Activated naive CD8-positive, alpha-beta T cell treated with anti-CD3 and anti-CD28 coated beads for 36 hours (primary cell): ENCODE measurements around the gene PICALM. TPM values are rescaled to one million over a fixed set of nuclear protein-coding genes. Genes with fewer than 3 reads are reported as not detected.
"Not testable (repeated sequence)": the region's sequence is repeated elsewhere in the genome, so short reads cannot be mapped to it uniquely, and the experiment has no call there.

Source experiments
- DNase-seq: peaks from one replicate; pipeline ENCODE4 v3.0.0; 2021
- H3K27ac Mint-ChIP-seq: one replicate; pipeline ENCODE4 v1.8.0; 2022; ENCODE audit warnings: mild to moderate bottlenecking, moderate library complexity, mixed read lengths
- H3K27me3 Mint-ChIP-seq: one replicate; pipeline ENCODE4 v1.8.0; 2022; ENCODE audit warnings: mild to moderate bottlenecking, mixed read lengths
- H3K36me3 Mint-ChIP-seq: one replicate; pipeline ENCODE4 v1.8.0; 2021; ENCODE audit warnings: mild to moderate bottlenecking, mixed read lengths
- H3K4me1 Mint-ChIP-seq: one replicate; pipeline ENCODE4 v1.8.0; 2021; ENCODE audit warnings: mixed read lengths
- H3K4me3 Mint-ChIP-seq: one replicate; pipeline ENCODE4 v1.8.0; 2022; ENCODE audit warnings: mild to moderate bottlenecking, moderate library complexity, mixed read lengths
- H3K9me3 Mint-ChIP-seq: one replicate; pipeline ENCODE4 v1.8.0; 2022; ENCODE audit warnings: mixed read lengths
- total RNA-seq, 2 experiments: library from RNA; stranded (reverse); gene quantifications; one replicate each; pipeline ENCODE4 v1.2.3, GENCODE V29; 2021

PICALM gene
- total RNA-seq, 2 experiments from 2014 or later = 35.8 to 41.1 TPM

GRCh38 chr11:86097980-86098379, 29.1 kb upstream of the PICALM start:
- Mint-ChIP-seq H3K4me1 (no peaks in the 10 kb centered on the region), H3K36me3 (no peaks in the 10 kb centered on the region), H3K27ac (no peak overlapping the region), H3K27me3 (peaks cover 4% of the 10 kb centered on the region), H3K4me3 (no peak overlapping the region), H3K9me3 (no peaks in the 10 kb centered on the region)
- DNase-seq = no peak

- Mint-ChIP-seq H3K27ac (no peak overlapping the region), H3K4me3 (no peak overlapping the region), H3K4me1 (peaks cover 2% of the 10 kb centered on the region), H3K9me3 (no peaks in the 10 kb centered on the region), H3K36me3 (no peaks in the 10 kb centered on the region), H3K27me3 (peaks cover 16% of the 10 kb centered on the region)
- DNase-seq = no peak
Measured at GRCh38 chr11:86091566-86091965, 22.7 kb upstream of the PICALM start.

- Mint-ChIP-seq H3K27me3 (peaks cover 16% of the 10 kb centered on the region), H3K4me1 (peaks cover 2% of the 10 kb centered on the region), H3K36me3 (no peaks in the 10 kb centered on the region), H3K4me3 (no peak overlapping the region), H3K9me3 (no peaks in the 10 kb centered on the region), H3K27ac (no peak overlapping the region)
- DNase-seq = no peak
Measured at GRCh38 chr11:86091086-86091485, 22.2 kb upstream of the PICALM start.

GRCh38 chr11:86089659-86090058, 20.8 kb upstream of the PICALM start:
- Mint-ChIP-seq H3K4me3 (no peak overlapping the region), H3K27ac (no peak overlapping the region), H3K27me3 (peaks cover 16% of the 10 kb centered on the region), H3K4me1 (peaks cover 2% of the 10 kb centered on the region), H3K9me3 (no peaks in the 10 kb centered on the region), H3K36me3 (no peaks in the 10 kb centered on the region)
- DNase-seq = no peak

- not testable (repeated sequence) for H3K4me3 Mint-ChIP-seq, DNase-seq, H3K36me3 Mint-ChIP-seq, H3K27ac Mint-ChIP-seq, H3K4me1 Mint-ChIP-seq, H3K9me3 Mint-ChIP-seq
- peaks cover 16% of the 10 kb centered on the region for H3K27me3 Mint-ChIP-seq
Measured at GRCh38 chr11:86087688-86088087, 18.8 kb upstream of the PICALM start.

GRCh38 chr11:86087256-86087655, 18.4 kb upstream of the PICALM start:
- peaks cover 2% of the 10 kb centered on the region for H3K4me1 Mint-ChIP-seq
- H3K4me3 Mint-ChIP-seq = no peak overlapping the region
- H3K27ac Mint-ChIP-seq = no peak overlapping the region
- no peaks in the 10 kb centered on the region for H3K36me3 Mint-ChIP-seq
- DNase-seq = no peak
- peaks cover 16% of the 10 kb centered on the region for H3K27me3 Mint-ChIP-seq
- no peaks in the 10 kb centered on the region for H3K9me3 Mint-ChIP-seq

- H3K4me1 Mint-ChIP-seq = no peaks in the 10 kb centered on the region
- H3K36me3 Mint-ChIP-seq = no peaks in the 10 kb centered on the region
- H3K4me3 Mint-ChIP-seq = no peak overlapping the region
- DNase-seq = no peak
- no peaks in the 10 kb centered on the region for H3K27me3 Mint-ChIP-seq
- H3K27ac Mint-ChIP-seq = no peak overlapping the region
- H3K9me3 Mint-ChIP-seq = no peaks in the 10 kb centered on the region
Measured at GRCh38 chr11:86081455-86081854, 12.6 kb upstream of the PICALM start.

- Mint-ChIP-seq H3K36me3 (no peaks in the 10 kb centered on the region), H3K9me3 (no peaks in the 10 kb centered on the region), H3K27me3 (no peaks in the 10 kb centered on the region), H3K4me1 (no peaks in the 10 kb centered on the region), H3K4me3 (no peak overlapping the region), H3K27ac (no peak overlapping the region)
- DNase-seq = no peak
Measured at GRCh38 chr11:86079421-86079820, 10.5 kb upstream of the PICALM start.

- Mint-ChIP-seq H3K9me3 (no peaks in the 10 kb centered on the region), H3K27ac (no peak overlapping the region), H3K4me3 (no peak overlapping the region), H3K27me3 (peaks cover 5% of the 10 kb centered on the region), H3K36me3 (no peaks in the 10 kb centered on the region), H3K4me1 (peaks cover 14% of the 10 kb centered on the region)
- no peak for DNase-seq
Measured at GRCh38 chr11:86073948-86074347, 5.1 kb upstream of the PICALM start.

- H3K27ac Mint-ChIP-seq = no peak overlapping the region
- peaks cover 7% of the 10 kb centered on the region for H3K36me3 Mint-ChIP-seq
- DNase-seq = no peak
- H3K27me3 Mint-ChIP-seq = peaks cover 5% of the 10 kb centered on the region
- no peak overlapping the region for H3K4me3 Mint-ChIP-seq
- H3K9me3 Mint-ChIP-seq = no peaks in the 10 kb centered on the region
- peaks cover 14% of the 10 kb centered on the region for H3K4me1 Mint-ChIP-seq
Measured at GRCh38 chr11:86072211-86072610, 3.3 kb upstream of the PICALM start.

- peak overlapping the region; percentile 65 for H3K4me3 Mint-ChIP-seq
- peak overlapping the region; percentile 94 for H3K27ac Mint-ChIP-seq
- no peak for DNase-seq
- no peaks in the 10 kb centered on the region for H3K9me3 Mint-ChIP-seq
- peaks cover 5% of the 10 kb centered on the region for H3K27me3 Mint-ChIP-seq
- H3K36me3 Mint-ChIP-seq = peaks cover 16% of the 10 kb centered on the region
- H3K4me1 Mint-ChIP-seq = peaks cover 26% of the 10 kb centered on the region
Measured at GRCh38 chr11:86070142-86071056, 1.5 kb upstream of the PICALM start.

- Mint-ChIP-seq H3K4me1 (peaks cover 32% of the 10 kb centered on the region), H3K9me3 (no peaks in the 10 kb centered on the region), H3K36me3 (peaks cover 18% of the 10 kb centered on the region), H3K27me3 (peaks cover 5% of the 10 kb centered on the region), H3K4me3 (peak overlapping the region; percentile 65), H3K27ac (peak overlapping the region; percentile 94)
- no peak for DNase-seq
Measured at GRCh38 chr11:86069408-86070101, 671 bp upstream of the PICALM start.

GRCh38 chr11:86068138-86068871, 579 bp downstream of the PICALM start:
- Mint-ChIP-seq H3K4me1 (peaks cover 44% of the 10 kb centered on the region), H3K9me3 (no peaks in the 10 kb centered on the region), H3K27me3 (peaks cover 4% of the 10 kb centered on the region), H3K27ac (peak overlapping the region; percentile 94), H3K4me3 (peak overlapping the region; percentile 100), H3K36me3 (peaks cover 18% of the 10 kb centered on the region)
- DNase-seq = peak; percentile 43

- peak overlapping the region; percentile 100 for H3K4me3 Mint-ChIP-seq
- H3K36me3 Mint-ChIP-seq = peaks cover 18% of the 10 kb centered on the region
- no peaks in the 10 kb centered on the region for H3K27me3 Mint-ChIP-seq
- H3K9me3 Mint-ChIP-seq = no peaks in the 10 kb centered on the region
- no peak for DNase-seq
- peak overlapping the region; percentile 94 for H3K27ac Mint-ChIP-seq
- H3K4me1 Mint-ChIP-seq = peaks cover 47% of the 10 kb centered on the region
Measured at GRCh38 chr11:86067851-86068137, 1.1 kb downstream of the PICALM start.
